ENCODE results near the gene PUM2.
"Not testable (repeated sequence)": the region's sequence is repeated elsewhere in the genome, so short reads cannot be mapped to it uniquely, and the experiment has no call there.

The PUM2 gene

GRCh38 chr2:20294231-20294630 is 56.4 kb downstream of the PUM2 start:
- no peak for DNase-seq (ENCODE audit: low read depth in 2 of 2, low spot score in 1 of 2)

- DNase-seq (ENCODE audit: low read depth in 2 of 2, low spot score in 1 of 2) = no peak
Measured at GRCh38 chr2:20292984-20293383, 57.7 kb downstream of the PUM2 start.

DNA sequence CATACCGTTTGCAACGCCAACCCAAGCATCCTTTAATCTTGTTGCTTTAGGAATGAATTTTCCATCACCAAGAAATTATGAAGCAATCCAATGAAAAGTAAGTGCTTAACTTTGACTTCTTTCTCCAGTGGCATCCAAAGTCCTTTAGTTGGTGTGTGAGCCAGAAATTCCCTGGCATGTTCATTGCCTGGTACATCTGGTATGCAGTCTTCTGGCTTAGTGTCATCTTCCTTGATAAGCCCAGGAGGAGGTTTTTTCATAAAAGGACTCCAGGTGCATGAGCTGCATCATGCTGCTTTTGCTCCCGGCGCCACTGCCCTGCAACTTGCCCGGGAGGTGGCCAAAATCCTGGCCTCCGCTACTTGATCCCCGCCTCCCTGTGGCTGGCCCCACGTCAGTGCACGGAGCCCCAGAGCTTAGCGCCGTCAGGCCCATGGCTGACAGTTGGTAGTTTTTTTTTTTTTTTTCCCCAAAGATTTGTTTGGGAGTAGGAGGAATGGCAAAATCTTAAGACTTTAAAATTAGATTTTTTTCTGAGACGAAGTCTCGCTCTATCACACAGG is 58.7 kb downstream of the PUM2 start:
- no peak for DNase-seq (ENCODE audit: low read depth in 2 of 2, low spot score in 1 of 2)

DNA sequence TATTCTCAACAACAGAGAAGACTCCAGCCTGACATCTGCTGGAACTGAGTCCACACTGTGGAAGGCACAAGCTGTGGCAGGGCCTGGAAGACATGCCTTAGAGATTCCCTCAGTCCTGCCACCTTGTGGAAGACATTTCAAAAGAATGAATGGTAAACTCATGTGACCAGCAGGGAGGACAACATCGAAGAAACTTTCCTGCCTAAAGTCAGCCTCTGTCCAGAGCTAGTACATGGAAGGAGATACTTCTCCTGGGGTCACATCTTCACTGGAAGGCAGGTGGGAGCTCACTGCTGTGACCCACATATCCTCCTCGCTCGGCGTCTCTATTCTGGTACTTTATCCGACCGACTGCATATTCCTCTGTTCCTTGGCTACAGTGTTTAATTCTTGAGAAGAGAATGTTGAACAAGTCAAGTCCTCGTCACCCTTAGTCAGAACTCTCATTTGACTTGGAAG is 59.5 kb downstream of the PUM2 start:
- no peak for DNase-seq (ENCODE audit: low read depth in 2 of 2, low spot score in 1 of 2)

DNA sequence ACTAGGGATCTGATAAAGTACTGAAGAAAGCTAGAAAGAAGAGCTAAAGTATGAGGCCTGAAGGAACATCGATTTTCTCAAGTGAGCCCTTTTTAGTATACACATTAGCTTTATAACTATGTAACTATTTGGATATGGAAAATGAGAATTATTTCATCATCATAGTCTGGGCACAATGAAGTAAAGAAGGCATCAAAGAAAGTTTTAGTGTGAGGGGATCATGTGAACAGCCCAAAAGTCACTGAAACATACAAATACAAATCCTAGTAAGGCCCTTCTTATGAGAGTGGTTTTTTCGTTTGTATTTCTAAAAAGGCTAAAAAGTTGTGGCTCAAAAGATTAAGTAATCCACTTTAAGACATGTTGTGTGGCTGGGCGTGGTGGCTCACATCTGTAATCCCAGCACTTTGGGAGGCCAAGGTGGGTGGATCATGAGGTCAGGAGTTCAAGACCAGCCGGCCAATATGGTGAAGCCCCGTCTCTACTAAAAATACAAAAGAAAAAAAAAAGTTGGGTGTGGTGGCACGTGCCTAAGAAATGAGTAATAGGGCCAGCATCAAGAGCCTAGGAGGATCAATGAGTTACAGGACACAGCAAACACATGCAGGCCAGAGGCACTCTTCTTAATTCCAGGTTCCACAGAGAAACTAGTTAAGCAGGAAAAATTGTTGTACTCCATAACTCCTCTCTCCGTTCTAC is 61.9 kb downstream of the PUM2 start:
- no peak for DNase-seq (ENCODE audit: low read depth in 2 of 2, low spot score in 1 of 2)

- no peak for DNase-seq (ENCODE audit: low read depth in 2 of 2, low spot score in 1 of 2)
Measured at GRCh38 chr2:20282916-20283592, 67.6 kb downstream of the PUM2 start.

GRCh38 chr2:20281876-20282275 is 68.8 kb downstream of the PUM2 start:
- DNase-seq (ENCODE audit: low read depth in 2 of 2, low spot score in 1 of 2) = no peak

- DNase-seq (ENCODE audit: low read depth in 2 of 2, low spot score in 1 of 2) = no peak
Measured at GRCh38 chr2:20273042-20273441, 77.6 kb downstream of the PUM2 start.

DNA sequence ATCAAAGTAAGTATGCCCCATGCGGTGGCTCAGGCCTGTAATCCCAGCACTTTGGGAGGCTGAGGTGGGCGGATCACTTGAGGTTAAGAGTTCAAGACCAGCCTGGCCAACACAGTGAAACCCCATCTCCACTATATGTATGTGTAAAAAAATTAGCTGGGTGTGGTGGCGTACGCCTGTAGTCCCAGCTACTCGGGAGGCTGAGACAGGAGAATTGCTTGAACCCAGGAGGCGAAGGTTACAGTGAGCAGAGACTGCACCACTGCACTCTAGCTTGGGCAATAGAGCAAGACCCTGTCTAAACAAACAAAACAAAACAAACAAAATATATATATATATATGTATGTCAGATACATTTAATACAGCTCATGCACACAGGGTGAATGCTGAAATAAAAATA is 82.3 kb downstream of the PUM2 start:
- DNase-seq (ENCODE audit: low read depth in 2 of 2, low spot score in 1 of 2) = not testable (repeated sequence)

GRCh38 chr2:20267529-20267928 is 83.1 kb downstream of the PUM2 start:
- DNase-seq (ENCODE audit: low read depth in 2 of 2, low spot score in 1 of 2) = no peak

DNA sequence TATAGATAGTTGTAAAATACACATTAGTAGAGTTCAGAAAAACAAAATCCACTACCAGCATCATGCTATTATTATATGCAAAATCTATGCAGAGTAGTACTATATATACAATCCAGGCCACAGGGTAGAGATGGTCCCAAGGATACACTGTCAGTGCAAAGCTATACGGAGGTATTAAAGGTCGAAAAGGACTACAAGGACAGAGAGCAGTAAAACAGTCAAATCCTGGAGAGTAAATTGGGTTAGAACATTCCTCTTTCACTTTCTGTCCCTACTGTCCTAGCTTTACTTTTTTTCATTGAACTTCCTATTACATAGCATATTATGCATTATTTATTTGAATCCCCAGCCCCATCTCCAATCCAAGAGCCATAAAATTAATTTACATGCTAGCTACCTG is 86.0 kb downstream of the PUM2 start:
- no peak for DNase-seq (ENCODE audit: low read depth in 2 of 2, low spot score in 1 of 2)

DNA sequence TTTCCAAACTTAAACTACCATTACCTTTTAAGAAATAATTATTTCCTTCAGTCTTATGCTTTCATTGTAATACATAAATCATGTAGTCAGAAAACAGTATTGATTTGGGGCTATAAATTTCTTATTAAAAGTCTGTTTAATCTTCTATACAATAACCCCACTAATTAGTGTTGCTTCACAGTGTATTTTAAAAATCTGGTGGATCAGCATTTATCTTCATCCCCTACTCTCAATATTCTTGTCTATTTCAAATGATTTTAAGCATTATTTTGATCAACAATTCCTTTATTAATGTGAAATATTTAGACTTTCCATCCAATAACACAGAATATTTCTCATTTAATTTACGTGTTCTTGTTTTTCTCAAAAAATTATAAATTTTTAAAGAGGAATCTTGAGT is 93.2 kb downstream of the PUM2 start:
- DNase-seq (ENCODE audit: low read depth in 2 of 2, low spot score in 1 of 2) = no peak

DNA sequence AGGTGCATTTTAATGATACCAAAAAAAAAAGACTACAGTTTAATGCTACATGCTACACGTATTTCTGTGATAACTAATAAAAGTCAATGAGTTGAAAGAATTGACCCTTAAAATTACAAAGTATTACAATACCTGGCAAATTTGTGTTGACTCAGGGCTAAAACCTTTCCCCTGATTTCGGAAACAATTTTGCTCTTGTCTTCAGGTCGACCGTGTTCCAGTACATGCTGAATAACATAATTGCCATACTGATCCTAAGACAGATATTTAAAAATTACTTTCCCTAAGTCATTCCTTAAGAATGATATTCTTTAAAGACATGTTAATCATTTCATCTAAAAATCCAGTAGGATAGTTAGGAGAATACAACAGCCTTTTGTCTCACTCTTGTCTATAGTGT is 95.9 kb downstream of the PUM2 start:
- DNase-seq (ENCODE audit: low read depth in 2 of 2, low spot score in 1 of 2) = no peak

DNA sequence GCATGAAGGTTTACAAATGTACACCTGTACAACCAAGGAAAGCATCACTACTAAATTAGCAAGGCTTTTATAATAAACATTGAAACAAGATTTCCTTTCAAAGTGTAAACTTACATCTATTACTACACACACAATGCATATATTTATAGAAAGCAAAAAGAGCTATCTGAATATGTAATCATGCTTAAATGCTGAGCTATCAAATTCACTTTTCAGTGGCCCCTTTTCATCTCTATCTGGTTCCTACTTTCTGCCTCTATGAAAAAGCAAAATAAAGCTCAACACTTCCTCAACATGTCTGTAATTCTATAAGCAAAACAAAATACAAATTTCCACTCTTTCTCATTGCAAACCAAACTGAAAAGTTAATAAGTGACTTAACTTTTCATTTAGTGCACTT is 100.2 kb downstream of the PUM2 start:
- DNase-seq (ENCODE audit: low read depth in 2 of 2, low spot score in 1 of 2) = no peak

DNA sequence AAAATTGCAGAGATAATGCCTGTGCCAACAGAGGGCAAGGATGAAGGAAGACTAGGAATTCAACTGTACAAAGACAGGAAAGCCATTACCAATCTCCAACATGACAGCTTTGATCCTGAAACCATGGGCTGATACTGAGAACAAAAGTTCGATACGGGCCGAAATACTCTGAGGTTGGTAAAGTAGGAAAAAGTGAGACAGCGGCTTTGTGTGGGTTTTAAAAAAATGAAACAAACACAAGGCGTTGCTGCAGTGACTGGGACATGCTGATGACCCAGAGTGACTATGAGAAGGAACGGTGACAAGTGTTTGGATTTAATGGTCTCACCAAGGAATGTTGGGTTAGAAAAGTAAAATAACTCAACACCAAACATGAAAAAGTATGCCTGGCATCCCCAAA is 101.5 kb downstream of the PUM2 start:
- DNase-seq (ENCODE audit: low read depth in 2 of 2, low spot score in 1 of 2) = no peak

DNA sequence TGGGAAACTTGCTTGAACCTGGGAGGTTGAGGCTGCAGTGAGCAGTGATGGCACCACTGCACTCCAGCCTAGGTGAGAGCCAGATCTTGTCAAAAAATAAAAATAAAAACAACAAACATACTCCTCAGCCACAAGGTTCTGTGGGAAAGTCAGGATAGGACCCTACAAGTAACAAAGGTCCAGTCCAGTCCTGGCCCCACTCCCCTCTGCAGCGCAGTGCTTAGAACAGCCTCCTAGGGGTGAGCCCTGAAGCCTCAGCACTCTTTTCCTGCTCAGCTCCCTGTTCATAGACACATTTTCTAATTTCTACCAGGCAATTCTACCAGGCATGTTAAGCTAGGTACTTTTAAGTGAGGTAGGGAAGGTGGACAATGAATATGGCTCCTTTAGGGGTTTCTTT is 103.6 kb downstream of the PUM2 start:
- no peak for DNase-seq (ENCODE audit: low read depth in 2 of 2, low spot score in 1 of 2)

GRCh38 chr2:20243637-20244036 is 107.0 kb downstream of the PUM2 start:
- not testable (repeated sequence) for DNase-seq (ENCODE audit: low read depth in 2 of 2, low spot score in 1 of 2)

- no peak for DNase-seq (ENCODE audit: low read depth in 2 of 2, low spot score in 1 of 2)
Measured at GRCh38 chr2:20242727-20243377, 107.8 kb downstream of the PUM2 start.

DNA sequence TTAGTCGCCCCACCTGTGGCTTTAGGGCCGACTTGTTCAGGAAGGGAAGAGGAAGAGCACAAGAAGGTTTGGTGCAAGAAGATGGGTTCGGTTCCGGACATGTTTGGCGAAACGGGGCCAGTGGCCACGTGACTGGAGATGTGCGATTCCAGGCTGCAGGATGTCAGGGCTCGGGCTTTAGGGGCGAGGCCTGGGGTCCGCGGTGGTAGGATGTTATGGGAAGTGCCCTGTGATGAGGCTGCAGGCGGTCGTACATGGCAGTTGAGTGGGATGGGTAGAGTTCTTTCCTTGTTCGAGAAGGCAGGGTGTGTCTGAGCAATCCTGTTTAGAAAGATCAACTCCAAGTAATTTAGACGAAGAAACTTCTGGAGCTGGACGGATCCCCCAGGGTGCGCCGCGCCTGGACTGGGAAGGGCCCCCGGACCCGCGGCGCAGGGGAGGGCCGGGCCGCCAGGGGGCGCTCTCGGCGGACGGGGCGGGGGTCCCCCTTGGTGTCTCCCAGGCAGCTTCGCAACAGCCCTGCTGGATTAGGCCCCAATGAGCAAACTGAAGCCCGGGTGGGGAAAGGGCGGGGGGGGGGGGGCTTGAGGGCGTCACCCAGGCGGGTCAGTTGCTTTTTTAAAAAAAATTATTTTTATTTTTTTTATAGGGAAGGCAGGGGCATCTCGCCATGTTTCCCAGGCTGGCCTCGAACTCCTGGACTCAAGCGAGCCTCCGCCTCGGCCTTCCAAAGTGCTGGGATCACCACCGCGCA is 108.5 kb downstream of the PUM2 start:
- no peak for DNase-seq (ENCODE audit: low read depth in 2 of 2, low spot score in 1 of 2)

GRCh38 chr2:20240291-20240690 is 110.4 kb downstream of the PUM2 start:
- not testable (repeated sequence) for DNase-seq (ENCODE audit: low read depth in 2 of 2, low spot score in 1 of 2)

GRCh38 chr2:20236496-20236895 is 114.1 kb downstream of the PUM2 start:
- DNase-seq (ENCODE audit: low read depth in 2 of 2, low spot score in 1 of 2) = no peak

All from stimulated activated CD8-positive, alpha-beta memory T cell treated with anti-CD3 and anti-CD28 coated beads, Interleukin-4, amount 100 ng/mL, for 1 hour (primary cell).